Measurements from ENCODE around the gene FAHD2A.

GRCh38 chr2:95390272-95390880 is 12.1 kb upstream of the FAHD2A start:
- TF ChIP-seq CTCF (IDR thresholded peaks at IDR 0.05) (no peak), POLR2AphosphoS5 (IDR thresholded peaks at IDR 0.05) (no peak), POLR2A (IDR thresholded peaks at IDR 0.05) (no peak)
